Testis (tissue), 3 donors: ENCODE measurements around the gene TLE3. TPM values are rescaled to one million over a fixed set of nuclear protein-coding genes. Genes with fewer than 3 reads are reported as not detected.

Experiments
- DNase-seq: peaks from one replicate; pipeline ENCODE4 v3.0.0-alpha.2; 2019
- H3K27ac ChIP-seq, 2 donors: fragments of 200-600 bp; sonication (generic); one replicate each; pipeline ENCODE4 v1.5.1; 2019
- H3K27me3 ChIP-seq: fragments of 200-600 bp; sonication (generic); one replicate; pipeline ENCODE4 v1.5.1; 2019
- H3K36me3 ChIP-seq: fragments of 200-600 bp; sonication (generic); one replicate; pipeline ENCODE4 v1.5.1; 2017; ENCODE audit warnings: low read depth; ENCODE audit errors: missing control alignments
- H3K4me1 ChIP-seq: fragments of 200-600 bp; sonication (generic); one replicate; pipeline ENCODE4 v1.5.1; 2019
- H3K4me3 ChIP-seq, 2 donors: fragments of 200-600 bp; sonication (generic); one replicate each; pipeline ENCODE4 v1.5.1; 2017 to 2019
- H3K9me3 ChIP-seq: fragments of 200-600 bp; sonication (generic); one replicate; pipeline ENCODE4 v1.5.1; 2017
- POLR2A ChIP-seq: fragments of 450-650 bp; IDR thresholded peaks from one replicate; pipeline ENCODE4 v1.6.1; 2017; ENCODE audit warnings: antibody characterized with exemption, mild to moderate bottlenecking, moderate library complexity
- WGBS, 2 donors: methylation state at CpG; one replicate each; pipeline ENCODE4 v1.1.5; 2018; 5-methylcytosine and 5-hydroxymethylcytosine counted together
- intact Hi-C: fragments of 100-400 bp; cut with DNase I; formaldehyde crosslinking; loops from one replicate; pipeline ENCODE4 v1.15.1; 2023; ENCODE audit warnings: low total_unique reads
- microRNA counts, 2 donors: library from miRNA; unstranded; fragments of <30 nt; microRNA quantifications; one replicate each; lab custom pipeline; 2016
- microRNA-seq, 2 donors: library from miRNA; unstranded; fragments of <30 nt; microRNA quantifications; one replicate each; pipeline ENCODE4, GENCODE V29; 2016; ENCODE audit warnings: borderline number of aligned reads in 2 of 2, borderline replicate concordance in 1 of 2
- polyA plus RNA-seq: library from polyadenylated mRNA; stranded (reverse); fragments of 350-450 nt; fragmentation: Illumina TruSeq; extraction: RNeasy Lipid Tissue Mini Kit (QIAGEN cat#74804); gene quantifications from one replicate; pipeline ENCODE4 v1.2.3, GENCODE V29; 2014; ENCODE audit warnings: low read depth, low replicate concordance; ENCODE audit not compliant: insufficient read depth
- small RNA-seq, 2 donors: library from RNA; depleted of rRNA; stranded (forward); fragments of <200 nt; gene quantifications; one replicate each; pipeline ENCODE3, GENCODE V24; 2016
- total RNA-seq, 2 donors: library from RNA; depleted of rRNA; stranded (reverse); fragments of >200 nt; gene quantifications; one replicate each; pipeline ENCODE4 v1.2.3, GENCODE V29; 2016
- TF ChIP-seq, protein P1 (sequence below), 3 experiments: fragments of 450-650 bp in 2 of 3; fragments of 200-600 bp in 1 of 3; sonication (generic) in 1 of 3; IDR thresholded peaks; one replicate each; pipeline ENCODE4 v1.5.1; 2016 to 2019; ENCODE audit warnings: antibody characterized with exemption in 3 of 3, mild to moderate bottlenecking in 2 of 3, moderate library complexity in 1 of 3

The TLE3 gene
- total and polyA plus RNA-seq, 3 donors from 2014 or later, result 60.5 to 139 (median 99.5) TPM

DNA sequence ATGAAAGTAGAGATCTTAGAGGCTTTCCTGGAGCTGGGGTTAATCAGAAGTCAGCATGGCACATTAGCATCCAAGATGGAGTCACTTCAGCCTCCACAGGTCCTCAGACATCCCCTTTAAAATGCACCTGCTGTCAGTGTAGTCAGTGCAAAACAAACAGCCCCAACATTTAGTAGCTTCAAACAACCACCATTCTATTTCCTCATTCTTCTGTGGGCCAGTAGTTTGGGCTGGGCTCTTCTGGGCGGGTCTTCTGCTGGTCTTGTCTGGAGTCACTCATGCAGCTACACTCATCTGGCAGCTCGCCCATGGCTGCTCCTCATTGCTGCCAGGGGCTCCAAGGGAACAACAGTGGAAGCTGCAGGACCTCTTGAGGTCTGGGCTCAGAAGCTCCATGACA, 99.9 kb downstream of the TLE3 start:
- no peak for DNase-seq
- 77 to 78% methylated on average over 2 of the region's 2 CpGs for WGBS, 2 donors

More for the DNA sequence above, 99.9 kb downstream of the TLE3 start:
- no peaks in the 10 kb centered on the region for H3K4me1 ChIP-seq
- no peak overlapping the region for H3K4me3 ChIP-seq
- H3K9me3 ChIP-seq, result no peaks in the 10 kb centered on the region
- TF ChIP-seq, protein P1, sequence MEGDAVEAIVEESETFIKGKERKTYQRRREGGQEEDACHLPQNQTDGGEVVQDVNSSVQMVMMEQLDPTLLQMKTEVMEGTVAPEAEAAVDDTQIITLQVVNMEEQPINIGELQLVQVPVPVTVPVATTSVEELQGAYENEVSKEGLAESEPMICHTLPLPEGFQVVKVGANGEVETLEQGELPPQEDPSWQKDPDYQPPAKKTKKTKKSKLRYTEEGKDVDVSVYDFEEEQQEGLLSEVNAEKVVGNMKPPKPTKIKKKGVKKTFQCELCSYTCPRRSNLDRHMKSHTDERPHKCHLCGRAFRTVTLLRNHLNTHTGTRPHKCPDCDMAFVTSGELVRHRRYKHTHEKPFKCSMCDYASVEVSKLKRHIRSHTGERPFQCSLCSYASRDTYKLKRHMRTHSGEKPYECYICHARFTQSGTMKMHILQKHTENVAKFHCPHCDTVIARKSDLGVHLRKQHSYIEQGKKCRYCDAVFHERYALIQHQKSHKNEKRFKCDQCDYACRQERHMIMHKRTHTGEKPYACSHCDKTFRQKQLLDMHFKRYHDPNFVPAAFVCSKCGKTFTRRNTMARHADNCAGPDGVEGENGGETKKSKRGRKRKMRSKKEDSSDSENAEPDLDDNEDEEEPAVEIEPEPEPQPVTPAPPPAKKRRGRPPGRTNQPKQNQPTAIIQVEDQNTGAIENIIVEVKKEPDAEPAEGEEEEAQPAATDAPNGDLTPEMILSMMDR (IDR thresholded peaks at IDR 0.05), result no peak
- TF ChIP-seq POLR2A, result no peak
- no peaks in the 10 kb centered on the region for H3K36me3 ChIP-seq
- H3K27me3 ChIP-seq, result no peaks in the 10 kb centered on the region
- intact Hi-C loops, result no loop called here
- no peak overlapping the region for H3K27ac ChIP-seq

MicroRNA genes within 50 kb of the gene (microRNA counts, 767-probe panel; counts per million panel counts)
- 0 to 152 counts per million in 2 donors for microRNA hsa-miR-629-5p (lab: Ali Mortazavi, UCI)

Small RNAs within 50 kb of the gene (microRNA-seq; reads per million reads assigned to microRNA genes)
- gene MIR629, result 268 to 305 reads per million in 2 donors

Small RNAs within 50 kb of the gene (small RNA-seq; reads per million reads assigned to genes)
- 1.0 to 1.2 reads per million in 2 donors for gene MIR629
